IMR-90 (cell line): ENCODE results near the gene TOR2A. TPM values are rescaled to one million over a fixed set of nuclear protein-coding genes. Genes with fewer than 3 reads are reported as not detected.

ENCODE experiments used
- ATAC-seq: fragments of 200-7000 bp; cut with Tn5 transposase; 2 replicates; pipeline ENCODE4 v1.9.1; 2020; ENCODE audit warnings: low read depth, mild to moderate bottlenecking, moderate library complexity
- BruUV-seq: library from RNA; stranded (reverse); fragments of 400-500 nt; replicated peaks from 2 replicates; lab custom pipeline; 2021; lab: Mats Ljungman, UMichigan
- CTCF ChIA-PET: fragments of 300-600 bp; formaldehyde crosslinking; extraction: SDS; loops from one replicate; lab custom pipeline; 2021; ENCODE audit warnings: antibody characterized with exemption; lab: Yijun Ruan, JAX
- POLR2A ChIA-PET: fragments of 300-600 bp; sonication (Branson Sonifier 250); formaldehyde crosslinking; loops from one replicate; lab custom pipeline; 2022; ENCODE audit warnings: antibody characterized with exemption; ENCODE audit not compliant: unreplicated experiment; lab: Charles Lee
- DNase-seq: peaks from one replicate; pipeline ENCODE4 v3.0.0; 2013
- H2AFZ ChIP-seq: replicated peaks from 2 replicates; pipeline ENCODE3; 2013; ENCODE audit warnings: low read length, mild to moderate bottlenecking; ENCODE audit not compliant: poor library complexity
- H2AK5ac ChIP-seq: 2 replicates; pipeline ENCODE4 v1.6.1; 2013; ENCODE audit warnings: low read depth, low read length, inconsistent platforms
- H2AK9ac ChIP-seq: replicated peaks from 2 replicates; pipeline ENCODE3; 2013; ENCODE audit warnings: mild to moderate bottlenecking, low read depth, low read length, moderate library complexity; ENCODE audit not compliant: poor library complexity
- H2BK120ac ChIP-seq: 2 replicates; pipeline ENCODE4 v1.6.1; 2013; ENCODE audit warnings: low read depth, low read length, inconsistent platforms
- H2BK15ac ChIP-seq: 3 replicates; pipeline ENCODE4 v1.6.1; 2013; ENCODE audit warnings: low read depth, low read length, inconsistent platforms
- H2BK20ac ChIP-seq: 2 replicates; pipeline ENCODE4 v1.6.1; 2013; ENCODE audit warnings: low read depth, mild to moderate bottlenecking, inconsistent platforms, low read length, moderate library complexity
- H2BK5ac ChIP-seq: 2 replicates; pipeline ENCODE4 v1.6.1; 2013; ENCODE audit warnings: mild to moderate bottlenecking, low read depth, low read length, inconsistent platforms; ENCODE audit not compliant: poor library complexity, severe bottlenecking
- H3K14ac ChIP-seq: replicated peaks from 2 replicates; pipeline ENCODE4 v1.6.1; 2013; ENCODE audit warnings: low read depth, low read length, inconsistent platforms
- H3K18ac ChIP-seq: 2 replicates; pipeline ENCODE4 v1.6.1; 2013; ENCODE audit warnings: low read depth, low read length, control low read depth
- H3K23ac ChIP-seq: 2 replicates; pipeline ENCODE4 v1.6.1; 2013; ENCODE audit warnings: low read depth, low read length, inconsistent platforms
- H3K27ac ChIP-seq: 2 replicates; pipeline ENCODE4 v1.5.1; 2013; ENCODE audit warnings: mild to moderate bottlenecking, control low read depth, low read length; ENCODE audit not compliant: insufficient read depth
- H3K27me3 ChIP-seq: 2 replicates; pipeline ENCODE4 v1.6.1; 2013; ENCODE audit warnings: low read length; ENCODE audit not compliant: control insufficient read depth, insufficient read depth
- H3K36me3 ChIP-seq: 2 replicates; pipeline ENCODE4 v1.6.1; 2013; ENCODE audit warnings: low read length, mixed read lengths; ENCODE audit not compliant: control insufficient read depth, insufficient read depth
- H3K4ac ChIP-seq: 2 replicates; pipeline ENCODE4 v1.6.1; 2013; ENCODE audit warnings: low read depth, low read length, inconsistent platforms
- H3K4me1 ChIP-seq: 2 replicates; pipeline ENCODE4 v1.6.1; 2013; ENCODE audit warnings: low read length, mixed read lengths; ENCODE audit not compliant: control insufficient read depth, insufficient read depth
- H3K4me2 ChIP-seq: 2 replicates; pipeline ENCODE4 v1.6.1; 2013; ENCODE audit warnings: low read depth, mild to moderate bottlenecking, control low read depth, low read length, moderate library complexity
- H3K4me3 ChIP-seq: 2 replicates; pipeline ENCODE4 v1.5.1; 2013; ENCODE audit warnings: low read depth, mild to moderate bottlenecking, control low read depth, low read length, moderate library complexity; ENCODE audit not compliant: insufficient read depth
- H3K56ac ChIP-seq: 2 replicates; pipeline ENCODE4 v1.6.1; 2013; ENCODE audit warnings: low read length, inconsistent platforms; ENCODE audit not compliant: insufficient read depth; ENCODE audit errors: extremely low read depth
- H3K79me1 ChIP-seq, 2 experiments: 2 replicates each; pipeline ENCODE4 v1.6.1; 2013; ENCODE audit warnings: low read length in 2 of 2, inconsistent platforms in 1 of 2, low read depth in 1 of 2
- H3K9ac ChIP-seq: 2 replicates; pipeline ENCODE4 v1.6.1; 2013; ENCODE audit warnings: low read depth, low read length, control low read depth
- H3K9me1 ChIP-seq: 2 replicates; pipeline ENCODE4 v1.6.1; 2013; ENCODE audit warnings: low read length, inconsistent platforms; ENCODE audit not compliant: insufficient read depth
- H3K9me3 ChIP-seq: 2 replicates; pipeline ENCODE4 v1.6.1; 2013; ENCODE audit warnings: low read length; ENCODE audit not compliant: control insufficient read depth, insufficient read depth
- H4K20me1 ChIP-seq: 2 replicates; pipeline ENCODE4 v1.6.1; 2013; ENCODE audit warnings: low read length, inconsistent platforms; ENCODE audit not compliant: insufficient read depth
- H4K5ac ChIP-seq: 2 replicates; pipeline ENCODE4 v1.6.1; 2013; ENCODE audit warnings: mild to moderate bottlenecking, low read depth, low read length, control low read depth
- H4K8ac ChIP-seq, 2 experiments: 2 replicates each; pipeline ENCODE4 v1.6.1; 2013; ENCODE audit warnings: low read depth in 2 of 2, low read length in 2 of 2, control low read depth in 1 of 2, inconsistent platforms in 1 of 2
- H4K91ac ChIP-seq: 2 replicates; pipeline ENCODE4 v1.6.1; 2013; ENCODE audit warnings: low read depth, low read length, inconsistent platforms; ENCODE audit not compliant: insufficient read depth
- BHLHE40 ChIP-seq: fragments of 150-350 bp; IDR thresholded peaks from 2 replicates; pipeline ENCODE4 v1.6.1; 2016; ENCODE audit warnings: mild to moderate bottlenecking, low read depth, low read length
- CEBPB ChIP-seq: IDR thresholded peaks from 2 replicates; pipeline ENCODE4 v1.6.1; 2012; ENCODE audit warnings: low read depth, low read length, improper control_type of control experiment
- CHD1 ChIP-seq: IDR thresholded peaks from 2 replicates; pipeline ENCODE4 v1.6.1; 2012; ENCODE audit warnings: low read depth, low read length, improper control_type of control experiment
- ELK1 ChIP-seq: fragments of 150-350 bp; IDR thresholded peaks from 2 replicates; pipeline ENCODE4 v1.6.1; 2016; ENCODE audit warnings: low read depth, mild to moderate bottlenecking, low read length, moderate library complexity, borderline replicate concordance
- FOS ChIP-seq: fragments of 150-350 bp; IDR thresholded peaks from 2 replicates; pipeline ENCODE4 v1.6.1; 2016; ENCODE audit warnings: low read depth, low read length
- MAZ ChIP-seq: IDR thresholded peaks from 2 replicates; pipeline ENCODE4 v1.6.1; 2012; ENCODE audit warnings: low read depth, mild to moderate bottlenecking, low read length, improper control_type of control experiment, moderate library complexity, borderline replicate concordance
- MXI1 ChIP-seq: IDR thresholded peaks from 2 replicates; pipeline ENCODE4 v1.6.1; 2012; ENCODE audit warnings: low read depth, mild to moderate bottlenecking, low read length, moderate library complexity, borderline replicate concordance
- POLR2A ChIP-seq: IDR thresholded peaks from 2 replicates; pipeline ENCODE4 v1.6.1; 2012; ENCODE audit warnings: mild to moderate bottlenecking, low read depth, low read length
- RAD21 ChIP-seq: IDR thresholded peaks from 2 replicates; pipeline ENCODE4 v1.6.1; 2012; ENCODE audit warnings: low read length, improper control_type of control experiment
- SMC3 ChIP-seq: fragments of 150-350 bp; IDR thresholded peaks from 2 replicates; pipeline ENCODE4 v1.6.1; 2016; ENCODE audit warnings: low read depth, mild to moderate bottlenecking, antibody characterized with exemption, low read length, moderate library complexity
- USF2 ChIP-seq: fragments of 150-350 bp; IDR thresholded peaks from 2 replicates; pipeline ENCODE4 v1.6.1; 2017; ENCODE audit warnings: mild to moderate bottlenecking, antibody characterized with exemption, low read length, low read depth
- WGBS, 2 experiments: methylation state at CpG; one replicate each; pipeline versions ENCODE4 v1.1.5 to v1.1.7; 2013; ENCODE audit warnings: missing lambda C conversion rate in 2 of 2; ENCODE audit not compliant: insufficient read length in 1 of 2; ENCODE audit errors: extremely low coverage in 2 of 2; 5-methylcytosine and 5-hydroxymethylcytosine counted together
- dilution Hi-C: fragments of 300-500 bp; cut with HindIII; formaldehyde crosslinking; loops from one replicate; pipeline ENCODE4 v1.14.3; 2018; ENCODE audit warnings: low sequenced_read_pairs; ENCODE audit not compliant: unreplicated experiment
- in situ Hi-C: fragments of 300-500 bp; cut with MboI; formaldehyde crosslinking; loops from 3 replicates; pipeline ENCODE4 v1.14.3; 2019; ENCODE audit warnings: low sequenced_read_pairs, inconsistent platforms, mixed read lengths
- intact Hi-C: fragments of 100-400 bp; cut with micrococcal nuclease; formaldehyde crosslinking; loops from 2 replicates; pipeline ENCODE4 v1.10.0; 2022
- polyA plus RNA-seq, 3 experiments: library from polyadenylated mRNA; depleted of rRNA; stranded (reverse); fragments of >200 nt; gene quantifications; 2 replicates each; pipeline ENCODE4 v1.2.3, GENCODE V29; 2012; ENCODE audit warnings: low replicate concordance in 1 of 3
- total RNA-seq: library from RNA; depleted of rRNA; stranded (reverse); fragments of >200 nt; gene quantifications from 2 replicates; pipeline ENCODE4 v1.2.3, GENCODE V29; 2012

Gene TOR2A
- total and polyA plus RNA-seq, 2 of the 4 experiments (the other 2 are of a cell fraction) = 0.90 to 12.5 TPM

DNA sequence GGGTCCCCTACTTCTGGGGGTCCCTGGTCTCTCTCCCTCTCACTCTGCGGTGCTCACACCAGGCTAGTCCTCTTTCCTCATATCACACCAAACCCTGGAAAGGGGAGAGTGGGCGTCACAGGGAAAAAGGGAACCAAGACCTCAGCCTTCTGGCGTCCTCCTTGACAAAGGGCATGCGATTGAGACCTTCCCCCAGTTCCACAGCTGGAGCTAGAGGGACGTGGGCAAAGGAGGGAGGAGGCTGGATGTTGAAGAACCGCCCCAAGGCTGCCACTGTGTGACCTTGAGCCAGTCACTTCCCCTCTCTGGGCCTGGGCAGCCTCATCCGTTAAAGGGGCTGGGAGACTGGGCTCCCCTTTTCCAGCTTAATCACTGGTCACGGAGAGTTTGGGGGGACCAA, 18.5 kb upstream of the TOR2A start:
- no peak overlapping the region for H2AK5ac ChIP-seq
- no CpG with 5 or more reads among the region's 8 CpGs for WGBS, 2 experiments
- BruUV-seq = no TSS peak
- ATAC-seq (no peak), DNase-seq (no peak)
- no peak overlapping the region for H2BK20ac ChIP-seq
- H4K20me1 ChIP-seq = peaks cover 6% of the 10 kb centered on the region; the same call in 1 of the 2 replicates
- POLR2A ChIA-PET = no interaction called here
- peaks cover 59% of the 10 kb centered on the region for H3K27me3 ChIP-seq
- no peak overlapping the region for H3K27ac ChIP-seq
- no peaks in the 10 kb centered on the region for H3K4me1 ChIP-seq
- H2BK5ac ChIP-seq = no peak overlapping the region
- no peak overlapping the region for H3K56ac ChIP-seq
- in situ Hi-C loops (no loop called here), intact Hi-C loops (no loop called here), dilution Hi-C loops (no loop called here)
- no peak overlapping the region for H4K8ac ChIP-seq
- no peak overlapping the region for H3K4ac ChIP-seq
- no peak overlapping the region for H3K14ac ChIP-seq
- no peak overlapping the region for H3K23ac ChIP-seq
- H3K4me2 ChIP-seq = no peak overlapping the region
- TF ChIP-seq RAD21 = no peak
- TF ChIP-seq ELK1 = no peak
- no peak for TF ChIP-seq SMC3
- TF ChIP-seq MXI1 = no peak
- TF ChIP-seq FOS = no peak
- no peak for TF ChIP-seq POLR2A
- no peak for TF ChIP-seq USF2
- TF ChIP-seq CHD1 = no peak
- no peak for TF ChIP-seq BHLHE40
- no peak for TF ChIP-seq CEBPB
- no peak for TF ChIP-seq MAZ
- no peak overlapping the region for H2AK9ac ChIP-seq
- H2AFZ ChIP-seq = no peak overlapping the region
- H3K18ac ChIP-seq = no peak overlapping the region
- H3K9me1 ChIP-seq = peaks cover 3% of the 10 kb centered on the region; the same call in 1 of the 2 replicates
- no peak overlapping the region for H4K91ac ChIP-seq
- H2BK120ac ChIP-seq = no peak overlapping the region
- H2BK15ac ChIP-seq = no peak overlapping the region
- no peak overlapping the region for H4K5ac ChIP-seq
- CTCF ChIA-PET = no interaction called here
- H3K79me1 ChIP-seq = no peaks in the 10 kb centered on the region
- H3K36me3 ChIP-seq = no peaks in the 10 kb centered on the region
- no peaks in the 10 kb centered on the region for H3K9me3 ChIP-seq
- no peak overlapping the region for H3K4me3 ChIP-seq
- no peak overlapping the region for H3K9ac ChIP-seq
